Thyroid gland (tissue), 4 donors: ENCODE results near the gene PTCHD4. TPM values are rescaled to one million over a fixed set of nuclear protein-coding genes. Genes with fewer than 3 reads are reported as not detected.

Experiments
- DNase-seq, 2 donors: peaks; one replicate each; pipeline ENCODE4 v3.0.0-alpha.2; 2019
- H3K27ac ChIP-seq, 3 donors: fragments of 200-600 bp; sonication (generic); 1 replicate in 2 of 3; 2 replicates in 1 of 3; pipeline ENCODE4 v1.5.1; 2016 to 2019; ENCODE audit warnings: mild to moderate bottlenecking in 1 of 3, moderate library complexity in 1 of 3
- H3K27me3 ChIP-seq: fragments of 200-600 bp; sonication (generic); one replicate; pipeline ENCODE4 v1.5.1; 2019
- H3K36me3 ChIP-seq, 2 donors: fragments of 200-600 bp; sonication (generic); one replicate each; pipeline ENCODE4 v1.5.1; 2016 to 2019
- H3K4me1 ChIP-seq, 2 donors: fragments of 200-600 bp; sonication (generic); one replicate each; pipeline ENCODE4 v1.5.1; 2017 to 2019
- H3K4me3 ChIP-seq, 3 donors: fragments of 200-600 bp; sonication (generic); replicated peaks in 1 of 3; 1 replicate in 2 of 3; 2 replicates in 1 of 3; pipeline ENCODE4 v1.5.1; 2016; ENCODE audit warnings: mild to moderate bottlenecking in 1 of 3
- H3K9me3 ChIP-seq: fragments of 200-600 bp; sonication (generic); one replicate; pipeline ENCODE4 v1.5.1; 2017
- POLR2A ChIP-seq, 2 donors: fragments of 450-650 bp; IDR thresholded peaks; one replicate each; pipeline ENCODE4 v1.6.1; 2017; ENCODE audit warnings: antibody characterized with exemption in 2 of 2, mild to moderate bottlenecking in 2 of 2, moderate library complexity in 1 of 2
- WGBS, 2 donors: methylation state at CpG; one replicate each; pipeline ENCODE4 v1.1.5; 2017; 5-methylcytosine and 5-hydroxymethylcytosine counted together
- intact Hi-C: fragments of 100-400 bp; cut with DNase I; formaldehyde crosslinking; loops from one replicate; pipeline ENCODE4 v1.15.1; 2023
- total RNA-seq, 4 donors: library from RNA; depleted of rRNA; stranded (reverse); fragments of >200 nt; gene quantifications; one replicate each; pipeline ENCODE4 v1.2.3, GENCODE V29; 2016
- TF ChIP-seq, protein P1 (sequence below), 6 experiments: fragments of 200-600 bp in 3 of 6; fragments of 450-650 bp in 3 of 6; sonication (generic) in 3 of 6; IDR thresholded peaks; one replicate each; pipeline ENCODE4 v1.5.1; 2016 to 2019; ENCODE audit warnings: antibody characterized with exemption in 6 of 6, mild to moderate bottlenecking in 2 of 6, inconsistent platforms in 1 of 6, moderate library complexity in 1 of 6

PTCHD4 gene
- total RNA-seq, 4 donors from 2014 or later = 2.3 to 10.8 (median 3.4) TPM

DNA sequence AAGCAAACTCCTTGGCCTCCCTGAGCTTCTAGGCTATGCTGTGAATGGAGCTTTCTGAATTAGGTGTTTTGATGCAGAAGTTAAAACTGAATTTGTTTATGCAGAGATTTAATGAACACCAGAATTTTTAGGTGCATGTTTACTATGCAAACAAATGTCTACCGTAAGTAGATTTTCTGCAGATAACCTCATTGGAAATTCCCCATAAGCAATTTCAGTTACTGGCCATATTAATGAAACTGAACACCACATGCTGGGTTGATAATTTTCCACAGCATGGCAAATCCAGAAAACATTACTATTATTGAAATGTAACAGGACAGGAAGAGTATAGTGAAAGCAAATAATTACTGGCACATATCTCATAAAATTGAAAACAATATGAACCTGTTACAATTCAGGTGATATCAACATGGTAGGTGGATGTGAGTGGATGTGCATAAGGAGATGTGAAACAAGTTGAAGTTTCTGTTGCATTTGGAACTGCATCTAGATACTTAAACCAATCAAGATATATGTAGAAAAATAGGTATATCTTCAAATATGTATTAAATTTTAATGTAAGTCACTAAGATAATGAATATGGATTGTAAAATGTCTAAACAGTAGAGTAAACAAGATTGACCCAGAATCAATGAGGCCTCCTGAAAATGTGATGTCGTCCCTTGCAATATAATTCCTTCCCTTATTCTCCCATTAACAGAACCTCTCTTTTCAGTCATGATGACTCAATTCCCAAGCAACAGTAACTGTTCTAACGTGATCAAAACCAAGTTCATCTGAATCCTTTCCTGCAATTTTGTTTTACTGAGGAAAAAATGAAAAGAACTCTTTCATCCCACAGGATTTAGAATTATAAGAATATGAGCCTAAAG lies 11.0 kb downstream of the PTCHD4 start:
- intact Hi-C loops = no loop called here
- H3K27me3 ChIP-seq = no peaks in the 10 kb centered on the region
- no peaks in the 10 kb centered on the region for H3K9me3 ChIP-seq
- WGBS, 2 donors = 73 to 77% methylated on average over 3 of the region's 3 CpGs
- no peaks in the 10 kb centered on the region for H3K4me1 ChIP-seq
- no peak overlapping the region for H3K4me3 ChIP-seq
- no peak overlapping the region for H3K27ac ChIP-seq
- no peak for TF ChIP-seq POLR2A (IDR thresholded peaks at IDR 0.05)
- TF ChIP-seq, protein P1, sequence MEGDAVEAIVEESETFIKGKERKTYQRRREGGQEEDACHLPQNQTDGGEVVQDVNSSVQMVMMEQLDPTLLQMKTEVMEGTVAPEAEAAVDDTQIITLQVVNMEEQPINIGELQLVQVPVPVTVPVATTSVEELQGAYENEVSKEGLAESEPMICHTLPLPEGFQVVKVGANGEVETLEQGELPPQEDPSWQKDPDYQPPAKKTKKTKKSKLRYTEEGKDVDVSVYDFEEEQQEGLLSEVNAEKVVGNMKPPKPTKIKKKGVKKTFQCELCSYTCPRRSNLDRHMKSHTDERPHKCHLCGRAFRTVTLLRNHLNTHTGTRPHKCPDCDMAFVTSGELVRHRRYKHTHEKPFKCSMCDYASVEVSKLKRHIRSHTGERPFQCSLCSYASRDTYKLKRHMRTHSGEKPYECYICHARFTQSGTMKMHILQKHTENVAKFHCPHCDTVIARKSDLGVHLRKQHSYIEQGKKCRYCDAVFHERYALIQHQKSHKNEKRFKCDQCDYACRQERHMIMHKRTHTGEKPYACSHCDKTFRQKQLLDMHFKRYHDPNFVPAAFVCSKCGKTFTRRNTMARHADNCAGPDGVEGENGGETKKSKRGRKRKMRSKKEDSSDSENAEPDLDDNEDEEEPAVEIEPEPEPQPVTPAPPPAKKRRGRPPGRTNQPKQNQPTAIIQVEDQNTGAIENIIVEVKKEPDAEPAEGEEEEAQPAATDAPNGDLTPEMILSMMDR (IDR thresholded peaks at IDR 0.05) = no peak
- H3K36me3 ChIP-seq = no peaks in the 10 kb centered on the region
- no peak for DNase-seq

DNA sequence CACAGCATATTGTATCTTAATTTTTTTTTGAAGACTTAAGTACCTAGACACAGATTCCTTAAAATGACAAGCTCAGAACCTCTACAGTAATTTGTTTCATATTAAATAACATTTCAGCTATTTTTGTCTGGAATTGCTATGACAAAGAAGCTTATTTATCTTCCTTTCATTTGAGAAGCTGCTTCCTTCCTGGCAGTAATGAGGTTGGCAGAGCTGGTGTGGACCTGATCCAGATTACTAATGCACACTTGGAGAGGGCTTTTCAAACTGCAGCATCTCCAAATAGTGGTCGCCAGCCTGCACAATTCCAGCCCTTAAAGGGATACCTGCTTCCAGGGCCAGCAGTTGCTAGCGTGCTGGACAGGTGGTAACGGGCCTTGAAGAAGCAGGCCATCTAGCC lies 12.1 kb downstream of the PTCHD4 start:
- 46 to 58% methylated on average over 3 of the region's 3 CpGs for WGBS, 2 donors
- intact Hi-C loops = no loop called here
- H3K27ac ChIP-seq = no peak overlapping the region
- no peaks in the 10 kb centered on the region for H3K27me3 ChIP-seq
- H3K4me3 ChIP-seq = no peak overlapping the region
- peak in 1 of 2 donors; percentile 5 for DNase-seq
- TF ChIP-seq POLR2A (IDR thresholded peaks at IDR 0.05) = no peak
- TF ChIP-seq, protein P1 (IDR thresholded peaks at IDR 0.05) = no peak
- no peaks in the 10 kb centered on the region for H3K4me1 ChIP-seq
- no peaks in the 10 kb centered on the region for H3K36me3 ChIP-seq
- no peaks in the 10 kb centered on the region for H3K9me3 ChIP-seq

DNA sequence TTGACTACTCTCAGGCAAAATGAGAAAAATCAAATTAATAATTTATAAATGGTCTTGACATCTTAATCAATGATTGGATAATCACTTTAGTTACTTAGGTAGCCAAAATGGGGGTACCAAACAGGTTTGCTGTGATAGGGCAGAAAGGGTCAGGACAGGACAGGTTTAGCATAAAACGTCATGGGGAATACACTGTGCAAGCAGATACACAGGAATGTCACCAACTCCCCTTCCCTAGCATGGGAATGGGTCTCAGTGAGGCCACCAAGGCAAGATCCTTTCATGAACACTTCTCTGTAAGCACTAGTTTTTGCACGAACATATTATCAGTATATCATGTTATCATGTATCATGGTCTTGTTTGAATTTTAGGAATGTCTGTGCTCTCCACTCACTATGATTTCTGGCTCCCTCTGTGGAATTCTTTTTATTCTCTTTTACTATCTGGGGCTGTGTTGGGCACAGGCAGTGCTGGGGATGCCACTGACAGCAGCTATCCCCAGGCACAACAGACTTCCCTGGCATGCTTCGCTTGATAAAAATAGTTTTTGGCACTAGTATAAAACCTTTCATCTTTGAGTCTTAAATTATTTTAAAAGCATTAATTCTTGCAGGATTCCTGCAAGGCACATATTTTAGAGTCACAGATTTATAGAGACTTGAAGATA lies 18.3 kb downstream of the PTCHD4 start:
- no peaks in the 10 kb centered on the region for H3K9me3 ChIP-seq
- no peaks in the 10 kb centered on the region for H3K4me1 ChIP-seq
- TF ChIP-seq, protein P1 (IDR thresholded peaks at IDR 0.05) = no peak
- TF ChIP-seq POLR2A (IDR thresholded peaks at IDR 0.05) = no peak
- intact Hi-C loops = no loop called here
- H3K27me3 ChIP-seq = no peaks in the 10 kb centered on the region
- DNase-seq = no peak
- no peaks in the 10 kb centered on the region for H3K36me3 ChIP-seq
- WGBS, 2 donors = 79% methylated on average over 3 of the region's 3 CpGs
- H3K4me3 ChIP-seq = no peak overlapping the region
- H3K27ac ChIP-seq = no peak overlapping the region

DNA sequence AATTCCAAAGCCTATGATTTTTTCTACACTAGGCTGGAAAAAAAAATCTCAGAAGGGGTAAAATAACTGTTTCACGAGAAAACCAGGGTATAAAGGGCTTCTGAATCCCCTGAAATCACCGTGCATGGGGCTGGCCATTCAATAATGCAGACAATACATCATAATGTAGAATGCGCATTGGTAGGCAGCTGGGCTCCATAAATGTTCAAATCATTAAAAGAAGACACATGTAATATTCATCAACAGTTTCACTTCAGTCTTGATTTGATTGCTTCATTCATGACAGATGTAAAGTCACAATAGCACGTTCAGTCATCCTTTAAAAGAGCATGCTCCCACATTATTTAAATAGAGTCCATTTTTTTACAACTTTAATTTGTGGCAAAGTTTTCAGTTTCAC lies 20.5 kb downstream of the PTCHD4 start:
- DNase-seq = no peak
- 85 to 90% methylated on average over 4 of the region's 4 CpGs for WGBS, 2 donors
- H3K4me3 ChIP-seq = no peak overlapping the region
- H3K27me3 ChIP-seq = no peaks in the 10 kb centered on the region
- no peaks in the 10 kb centered on the region for H3K36me3 ChIP-seq
- intact Hi-C loops = no loop called here
- no peaks in the 10 kb centered on the region for H3K4me1 ChIP-seq
- no peak overlapping the region for H3K27ac ChIP-seq
- no peak for TF ChIP-seq POLR2A (IDR thresholded peaks at IDR 0.05)
- TF ChIP-seq, protein P1 (IDR thresholded peaks at IDR 0.05) = no peak
- no peaks in the 10 kb centered on the region for H3K9me3 ChIP-seq

GRCh38 chr6:48087448-48087847 lies 23.5 kb downstream of the PTCHD4 start:
- DNase-seq = no peak
- intact Hi-C loops = no loop called here
- Histone ChIP-seq H3K4me3 (no peak overlapping the region), H3K4me1 (no peaks in the 10 kb centered on the region), H3K27me3 (no peaks in the 10 kb centered on the region), H3K36me3 (no peaks in the 10 kb centered on the region), H3K27ac (no peak overlapping the region), H3K9me3 (no peaks in the 10 kb centered on the region)
- TF ChIP-seq POLR2A (IDR thresholded peaks at IDR 0.05) = no peak
- TF ChIP-seq, protein P1 (IDR thresholded peaks at IDR 0.05) = no peak
- WGBS, 2 donors = 45 to 54% methylated on average over 1 of the region's 1 CpG
